NCI-H1417 treated with DMSO at 0.1 percent for 48 hours (cell line): ENCODE measurements around the gene CATSPER3.

Experiments
- DNase-seq: peaks from one replicate; lab custom pipeline; 2025; lab: John Stamatoyannopoulos, UW

Gene CATSPER3

GRCh38 chr5:135041145-135041587, 73.5 kb downstream of the CATSPER3 start:
- DNase-seq, result no peak

- no peak for DNase-seq
Observed at GRCh38 chr5:135041726-135042125, 74.0 kb downstream of the CATSPER3 start.

- DNase-seq, result no peak
Observed at GRCh38 chr5:135042595-135042994, 74.9 kb downstream of the CATSPER3 start.

- DNase-seq, result no peak
Observed at GRCh38 chr5:135045488-135045887, 77.8 kb downstream of the CATSPER3 start.

GRCh38 chr5:135046661-135047346, 79.1 kb downstream of the CATSPER3 start:
- DNase-seq, result no peak

GRCh38 chr5:135047347-135047695, 79.6 kb downstream of the CATSPER3 start:
- DNase-seq, result no peak

GRCh38 chr5:135048286-135048685, 80.6 kb downstream of the CATSPER3 start:
- no peak for DNase-seq

- no peak for DNase-seq
Observed at GRCh38 chr5:135048930-135049329, 81.2 kb downstream of the CATSPER3 start.

GRCh38 chr5:135050244-135050767, 82.6 kb downstream of the CATSPER3 start:
- no peak for DNase-seq

GRCh38 chr5:135051399-135051798, 83.7 kb downstream of the CATSPER3 start:
- DNase-seq, result no peak

- DNase-seq, result no peak
Observed at GRCh38 chr5:135051872-135052271, 84.2 kb downstream of the CATSPER3 start.

GRCh38 chr5:135052511-135053145, 84.9 kb downstream of the CATSPER3 start:
- DNase-seq, result no peak

- no peak for DNase-seq
Observed at GRCh38 chr5:135053278-135053677, 85.6 kb downstream of the CATSPER3 start.

- no peak for DNase-seq
Observed at GRCh38 chr5:135053989-135054388, 86.3 kb downstream of the CATSPER3 start.

GRCh38 chr5:135054546-135054945, 86.8 kb downstream of the CATSPER3 start:
- no peak for DNase-seq

- no peak for DNase-seq
Observed at GRCh38 chr5:135055396-135055795, 87.7 kb downstream of the CATSPER3 start.

GRCh38 chr5:135056316-135057030, 88.8 kb downstream of the CATSPER3 start:
- DNase-seq, result no peak

- DNase-seq, result no peak
Observed at GRCh38 chr5:135057233-135057632, 89.5 kb downstream of the CATSPER3 start.

- no peak for DNase-seq
Observed at GRCh38 chr5:135058331-135058732, 90.6 kb downstream of the CATSPER3 start.

GRCh38 chr5:135059000-135059923, 91.6 kb downstream of the CATSPER3 start:
- no peak for DNase-seq

- no peak for DNase-seq
Observed at GRCh38 chr5:135060021-135060420, 92.3 kb downstream of the CATSPER3 start.

GRCh38 chr5:135061001-135061400, 93.3 kb downstream of the CATSPER3 start:
- no peak for DNase-seq
